Activated CD8-positive, alpha-beta memory T cell treated with anti-CD3 and anti-CD28 coated beads, Interleukin-2, amount 50 U/mL, for 1 hour (primary cell): Measurements from ENCODE around the gene SMCO2.

Source experiments
- DNase-seq: peaks from one replicate; pipeline ENCODE4 v3.0.0-alpha.2; 2020; ENCODE audit errors: extremely low read depth

The SMCO2 gene

GRCh38 chr12:27499377-27499776 lies 52.8 kb downstream of the SMCO2 start:
- DNase-seq, result no peak

- no peak for DNase-seq
Observed at GRCh38 chr12:27500546-27500945, 54.0 kb downstream of the SMCO2 start.

- DNase-seq, result no peak
Observed at GRCh38 chr12:27502021-27502435, 55.5 kb downstream of the SMCO2 start.

- DNase-seq, result no peak
Observed at GRCh38 chr12:27504507-27504906, 58.0 kb downstream of the SMCO2 start.

- DNase-seq, result no peak
Observed at GRCh38 chr12:27505109-27505508, 58.6 kb downstream of the SMCO2 start.

GRCh38 chr12:27505761-27506160 lies 59.2 kb downstream of the SMCO2 start:
- DNase-seq, result no peak

GRCh38 chr12:27506645-27507189 lies 60.2 kb downstream of the SMCO2 start:
- DNase-seq, result no peak

GRCh38 chr12:27508736-27509431 lies 62.3 kb downstream of the SMCO2 start:
- DNase-seq, result no peak

- DNase-seq, result no peak
Observed at GRCh38 chr12:27511031-27511722, 64.6 kb downstream of the SMCO2 start.

- no peak for DNase-seq
Observed at GRCh38 chr12:27511723-27512045, 65.1 kb downstream of the SMCO2 start.

GRCh38 chr12:27513155-27513824 lies 66.8 kb downstream of the SMCO2 start:
- DNase-seq, result no peak

- DNase-seq, result no peak
Observed at GRCh38 chr12:27515671-27516070, 69.1 kb downstream of the SMCO2 start.

- DNase-seq, result no peak
Observed at GRCh38 chr12:27516625-27517024, 70.1 kb downstream of the SMCO2 start.

- DNase-seq, result no peak
Observed at GRCh38 chr12:27517546-27517945, 71.0 kb downstream of the SMCO2 start.

GRCh38 chr12:27517961-27518665 lies 71.6 kb downstream of the SMCO2 start:
- no peak for DNase-seq

- DNase-seq, result no peak
Observed at GRCh38 chr12:27521066-27521465, 74.5 kb downstream of the SMCO2 start.

- DNase-seq, result no peak
Observed at GRCh38 chr12:27521981-27522380, 75.4 kb downstream of the SMCO2 start.

- no peak for DNase-seq
Observed at GRCh38 chr12:27523305-27523641, 76.7 kb downstream of the SMCO2 start.

- DNase-seq, result peak; percentile 87
Observed at GRCh38 chr12:27523642-27524493, 77.3 kb downstream of the SMCO2 start, which contains the start of gene PPFIBP1. TSS of gene PPFIBP1 (plus strand) at chr12:27524206. CDS start at chr12:27633397, 109,191 bp downstream.

GRCh38 chr12:27524494-27524835 lies 77.9 kb downstream of the SMCO2 start:
- DNase-seq, result no peak
